Cardiac muscle cell (in vitro differentiated cells and primary cell): ENCODE results near the gene SLC39A6. TPM values are rescaled to one million over a fixed set of nuclear protein-coding genes. Genes with fewer than 3 reads are reported as not detected.
"Not testable (repeated sequence)": the region's sequence is repeated elsewhere in the genome, so short reads cannot be mapped to it uniquely, and the experiment has no call there.

Experiments used
- DNase-seq, 2 donors: peaks; one replicate each; pipeline versions ENCODE4 v3.0.0 to v3.0.0-alpha.2; 2010 to 2017; ENCODE audit warnings: low read depth in 1 of 2, low spot score in 1 of 2
- H3K27ac ChIP-seq: fragments of 200-600 bp; sonication (generic); 2 replicates; pipeline ENCODE4 v1.5.1; 2016
- H3K27me3 ChIP-seq: fragments of 200-600 bp; sonication (generic); 2 replicates; pipeline ENCODE4 v1.6.0; 2016; ENCODE audit warnings: control low read depth
- H3K36me3 ChIP-seq: fragments of 200-600 bp; sonication (generic); 2 replicates; pipeline ENCODE4 v1.5.1; 2016; ENCODE audit warnings: control low read depth
- H3K4me1 ChIP-seq: fragments of 200-600 bp; sonication (generic); 2 replicates; pipeline ENCODE4 v1.8.1; 2017; ENCODE audit warnings: low read depth, mild to moderate bottlenecking, mixed run types
- H3K4me3 ChIP-seq: fragments of 200-600 bp; sonication (generic); 2 replicates; pipeline ENCODE4 v1.5.1; 2016; ENCODE audit warnings: mild to moderate bottlenecking
- H3K9me3 ChIP-seq: fragments of 200-600 bp; sonication (generic); 2 replicates; pipeline ENCODE4 v1.5.1; 2017; ENCODE audit warnings: low read depth, mild to moderate bottlenecking, control low read depth
- CTCF ChIP-seq: IDR thresholded peaks from 2 replicates; pipeline ENCODE4 v1.5.1; 2012; ENCODE audit warnings: low read depth, mild to moderate bottlenecking, low read length
- polyA plus RNA-seq: library from polyadenylated mRNA; unstranded; fragments of >200 nt; fragmentation: Nextera tagmentation; extraction: Ambion mirVana; gene quantifications from 2 replicates; pipeline ENCODE4 v1.2.1, GENCODE V29; 2016
- total RNA-seq: library from RNA; depleted of rRNA; stranded (reverse); fragments of >200 nt; gene quantifications from 2 replicates; pipeline ENCODE4 v1.2.3, GENCODE V29; 2016

SLC39A6 gene
- total and polyA plus RNA-seq, 2 experiments from 2014 or later: 24.1 to 33.7 TPM

DNA sequence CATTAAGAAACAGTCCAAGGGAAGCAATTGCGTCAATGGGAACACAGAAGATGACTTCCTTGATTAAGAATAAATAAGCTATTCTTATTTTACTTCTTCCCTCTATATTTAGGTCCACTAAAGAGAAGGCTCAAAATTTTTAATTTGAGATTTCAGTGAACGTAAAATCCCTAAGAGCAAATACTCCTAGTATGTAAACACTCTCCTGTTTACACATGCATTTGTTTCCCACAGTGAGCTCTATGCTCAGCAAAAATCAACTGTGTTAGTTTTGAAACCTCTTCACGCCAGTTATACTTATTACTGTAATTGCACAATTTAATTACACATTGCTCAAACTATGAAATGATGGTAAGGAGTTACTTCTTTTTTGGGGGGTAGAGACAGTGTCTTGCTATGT, 8.8 kb downstream of the SLC39A6 start:
- Histone ChIP-seq H3K27me3 (no peaks in the 10 kb centered on the region), H3K9me3 (no peaks in the 10 kb centered on the region), H3K27ac (no peak overlapping the region), H3K4me1 (no peaks in the 10 kb centered on the region), H3K36me3 (peaks cover 27% of the 10 kb centered on the region), H3K4me3 (no peak overlapping the region)
- DNase-seq: no peak
- no peak for TF ChIP-seq CTCF

- H3K36me3 ChIP-seq: peaks cover 40% of the 10 kb centered on the region
These were observed 12.4 kb downstream of the SLC39A6 start for GRCh38 chr18:36116771-36117170.

DNA sequence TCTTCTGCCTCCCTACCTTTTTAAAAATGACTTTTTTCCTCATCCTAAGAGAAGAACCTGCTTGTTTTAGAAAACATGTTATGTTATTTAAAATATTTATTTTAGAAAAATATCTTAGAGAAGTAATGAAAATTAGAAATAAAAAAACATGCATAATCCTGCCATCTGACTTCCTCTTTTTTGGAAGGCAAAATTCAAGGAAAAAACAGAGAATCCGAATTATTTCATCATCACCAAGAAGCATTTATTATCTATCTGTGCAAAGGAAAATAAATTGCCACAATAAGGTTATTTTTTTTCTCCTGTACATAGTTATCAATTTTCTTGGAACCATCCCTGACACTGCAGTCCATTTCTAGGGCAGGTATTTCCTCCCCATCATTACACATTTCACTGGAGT, 14.4 kb downstream of the SLC39A6 start:
- DNase-seq: no peak
- H3K9me3 ChIP-seq: no peaks in the 10 kb centered on the region
- no peak overlapping the region for H3K27ac ChIP-seq
- no peaks in the 10 kb centered on the region for H3K27me3 ChIP-seq
- no peak overlapping the region for H3K4me3 ChIP-seq
- TF ChIP-seq CTCF: no peak
- H3K4me1 ChIP-seq: no peaks in the 10 kb centered on the region
- peaks cover 44% of the 10 kb centered on the region for H3K36me3 ChIP-seq

More at GRCh38 chr18:36116771-36117170, 12.4 kb downstream of the SLC39A6 start:
- not testable (repeated sequence) for H3K27ac ChIP-seq, DNase-seq, H3K4me3 ChIP-seq, H3K27me3 ChIP-seq, H3K9me3 ChIP-seq, H3K4me1 ChIP-seq

DNA sequence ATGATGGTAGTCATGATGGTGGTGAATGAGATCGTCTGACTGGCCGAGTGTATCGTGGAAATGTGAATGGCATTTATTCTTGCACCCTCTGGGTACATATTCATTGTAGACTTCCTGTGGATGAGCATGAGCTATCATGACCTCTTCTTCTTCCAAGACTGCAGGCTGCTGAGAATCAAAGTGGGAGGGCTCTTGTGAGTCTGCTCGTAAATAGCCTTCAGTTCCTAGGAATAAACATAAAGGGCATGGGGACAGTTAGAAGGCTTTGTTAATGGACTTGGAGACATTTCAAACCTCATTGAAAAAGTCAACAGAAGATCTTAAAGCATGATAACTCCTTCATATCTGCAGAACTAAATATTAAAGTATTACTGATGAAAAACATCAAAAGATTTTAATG, 14.9 kb downstream of the SLC39A6 start:
- H3K36me3 ChIP-seq: peaks cover 48% of the 10 kb centered on the region
- no peak overlapping the region for H3K27ac ChIP-seq
- no peak for DNase-seq
- no peaks in the 10 kb centered on the region for H3K27me3 ChIP-seq
- H3K4me3 ChIP-seq: no peak overlapping the region
- H3K9me3 ChIP-seq: no peaks in the 10 kb centered on the region
- no peaks in the 10 kb centered on the region for H3K4me1 ChIP-seq
- no peak for TF ChIP-seq CTCF

DNA sequence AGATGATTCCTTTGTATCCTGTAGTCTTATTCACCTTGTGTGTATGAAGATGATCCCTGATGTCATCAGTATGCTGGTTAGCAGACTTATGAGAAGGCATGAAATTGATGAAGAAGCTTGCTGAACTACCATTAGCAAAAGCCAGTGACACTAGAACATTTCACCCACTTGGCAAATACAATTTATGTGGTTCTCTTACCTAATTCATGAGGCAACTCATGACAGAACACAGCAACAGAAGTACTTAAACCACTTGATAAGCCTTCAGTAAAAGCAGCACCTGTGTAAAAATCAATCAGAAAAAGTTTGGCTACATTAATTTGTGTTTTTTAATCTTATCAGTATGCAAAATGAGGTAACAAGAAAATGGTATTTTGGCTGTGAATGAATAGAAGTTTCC, 16.8 kb downstream of the SLC39A6 start:
- DNase-seq: no peak
- peaks cover 52% of the 10 kb centered on the region for H3K36me3 ChIP-seq
- no peak for TF ChIP-seq CTCF

GRCh38 chr18:36109737-36110136, 19.4 kb downstream of the SLC39A6 start:
- no peaks in the 10 kb centered on the region for H3K4me1 ChIP-seq
- no peaks in the 10 kb centered on the region for H3K9me3 ChIP-seq
- H3K36me3 ChIP-seq: peaks cover 47% of the 10 kb centered on the region
- H3K27ac ChIP-seq: no peak overlapping the region
- no peak overlapping the region for H3K4me3 ChIP-seq
- no peak for TF ChIP-seq CTCF
- no peak for DNase-seq
- H3K27me3 ChIP-seq: no peaks in the 10 kb centered on the region

More for the DNA sequence above, 16.8 kb downstream of the SLC39A6 start:
- H3K4me1 ChIP-seq: no peaks in the 10 kb centered on the region
- no peak overlapping the region for H3K4me3 ChIP-seq
- H3K27me3 ChIP-seq: no peaks in the 10 kb centered on the region
- H3K9me3 ChIP-seq: no peaks in the 10 kb centered on the region
- no peak overlapping the region for H3K27ac ChIP-seq
